ENCODE measurements around the gene DPPA5.
"Not testable (repeated sequence)": the region's sequence is repeated elsewhere in the genome, so short reads cannot be mapped to it uniquely, and the experiment has no call there.

DPPA5 gene

DNA sequence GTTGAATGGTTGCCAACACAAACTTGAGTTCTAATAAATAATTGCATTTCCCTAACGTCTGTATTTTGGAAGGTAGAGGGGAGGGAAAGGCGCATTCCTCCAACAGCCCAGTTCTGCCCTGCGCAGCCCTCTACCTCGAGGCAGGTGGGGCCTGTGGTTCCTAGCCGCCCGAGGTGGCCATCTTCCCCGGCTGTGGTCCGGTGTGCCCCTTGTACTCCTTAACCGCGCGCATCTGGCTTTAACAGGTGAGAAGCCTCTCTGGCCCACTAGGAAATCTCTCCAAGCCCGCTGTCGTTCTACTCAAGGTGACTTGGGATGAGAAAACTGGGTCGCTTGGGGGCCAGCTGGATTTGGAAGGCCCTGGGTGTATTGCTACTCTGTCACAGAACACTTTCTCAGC lies 10.0 kb upstream of the DPPA5 start:
- no peak for DNase-seq (ENCODE audit: low spot score)

DNA sequence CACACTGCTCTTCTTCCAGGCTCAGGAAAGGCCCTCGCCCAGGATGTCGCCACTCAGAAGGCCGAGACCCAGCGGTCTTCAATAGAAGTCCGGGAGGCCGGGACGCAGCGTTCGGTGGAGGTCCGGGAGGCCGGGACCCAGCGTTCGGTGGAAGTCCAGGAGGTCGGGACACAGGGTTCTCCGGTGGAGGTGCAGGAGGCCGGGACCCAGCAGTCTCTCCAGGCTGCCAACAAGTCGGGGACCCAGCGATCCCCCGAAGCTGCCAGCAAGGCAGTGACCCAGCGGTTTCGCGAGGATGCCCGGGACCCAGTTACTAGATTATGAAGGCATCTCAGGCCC lies 9.4 kb upstream of the DPPA5 start:
- no peak for DNase-seq (ENCODE audit: low spot score)

DNA sequence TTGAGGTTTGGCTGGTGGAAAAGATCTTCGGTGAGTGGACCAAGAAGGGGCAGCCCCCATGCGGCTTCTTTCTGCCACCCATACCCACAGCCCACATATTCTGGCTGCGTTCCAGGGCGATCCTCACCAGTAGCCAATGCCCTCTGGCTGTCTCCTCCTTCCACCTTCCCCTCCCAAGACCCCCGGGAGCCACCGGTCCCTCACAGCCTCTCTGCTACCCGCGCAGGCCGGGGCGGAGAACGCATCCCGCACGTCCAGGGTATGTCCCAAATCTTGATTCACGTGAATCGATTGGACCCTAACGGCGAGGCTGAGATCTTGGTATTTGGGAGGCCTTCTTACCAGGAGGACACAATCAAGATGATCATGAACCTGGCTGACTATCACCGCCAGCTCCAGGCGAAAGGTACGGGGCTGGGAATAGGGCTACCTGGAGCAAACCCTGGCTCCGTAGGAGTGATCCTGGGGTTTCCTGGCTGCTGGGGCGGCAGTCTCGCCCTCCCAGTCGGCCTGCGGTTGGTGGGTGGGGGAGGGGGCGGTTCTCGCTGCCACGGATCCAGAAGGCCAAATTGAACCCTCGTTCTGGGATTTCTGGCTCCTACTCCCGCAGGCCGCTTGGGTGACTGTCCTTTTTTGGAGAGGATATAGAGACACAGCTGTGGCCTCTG lies 8.9 kb upstream of the DPPA5 start:
- DNase-seq (ENCODE audit: low spot score) = no peak

DNA sequence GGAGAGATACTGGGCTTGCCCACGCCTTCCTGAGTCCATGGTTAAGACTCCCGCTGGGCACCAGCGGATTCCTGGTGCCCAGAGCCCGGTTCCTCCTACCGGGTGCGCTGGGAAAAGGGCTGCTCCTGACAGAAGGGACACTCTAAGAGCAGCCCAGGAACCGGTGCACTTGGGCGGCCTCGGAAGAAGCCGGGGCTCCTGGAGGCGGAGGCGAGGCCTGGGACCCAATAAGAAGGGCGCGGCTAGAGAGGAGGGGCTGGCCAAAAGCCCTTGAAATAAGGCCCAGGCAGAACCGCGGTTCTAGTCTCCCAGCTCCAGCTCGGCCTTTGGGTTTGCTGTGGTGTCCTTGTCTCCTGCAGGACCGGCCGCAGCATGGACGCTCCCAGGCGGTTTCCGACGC lies 8.3 kb upstream of the DPPA5 start, which contains the start of gene KHDC3L:
Gene KHDC3L (plus strand): TSS at position 301 of the 400 bp plus-strand sequence. CDS start 72 bp downstream, at position 373.
- DNase-seq (ENCODE audit: low spot score) = no peak

DNA sequence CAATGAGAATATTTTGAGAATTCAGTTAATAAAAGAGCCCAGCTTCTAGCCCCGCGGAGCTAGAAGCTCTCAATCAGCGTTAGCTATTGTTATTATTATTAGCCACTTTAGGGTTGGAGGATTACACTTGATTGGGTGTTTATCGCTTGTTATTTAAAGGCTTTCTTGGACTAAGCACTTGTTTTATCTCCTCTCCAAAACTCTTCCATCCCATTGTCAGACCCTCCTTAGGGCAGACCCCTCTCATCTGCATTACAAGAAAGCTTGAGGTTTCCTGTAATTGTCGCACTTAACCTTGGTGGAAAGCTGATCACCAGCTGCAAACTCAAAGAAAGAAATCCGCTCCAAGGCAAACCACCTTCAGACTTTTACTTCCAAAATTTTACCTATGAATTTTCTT lies 4.8 kb downstream of the DPPA5 start:
- no peak for DNase-seq (ENCODE audit: low spot score)

DNA sequence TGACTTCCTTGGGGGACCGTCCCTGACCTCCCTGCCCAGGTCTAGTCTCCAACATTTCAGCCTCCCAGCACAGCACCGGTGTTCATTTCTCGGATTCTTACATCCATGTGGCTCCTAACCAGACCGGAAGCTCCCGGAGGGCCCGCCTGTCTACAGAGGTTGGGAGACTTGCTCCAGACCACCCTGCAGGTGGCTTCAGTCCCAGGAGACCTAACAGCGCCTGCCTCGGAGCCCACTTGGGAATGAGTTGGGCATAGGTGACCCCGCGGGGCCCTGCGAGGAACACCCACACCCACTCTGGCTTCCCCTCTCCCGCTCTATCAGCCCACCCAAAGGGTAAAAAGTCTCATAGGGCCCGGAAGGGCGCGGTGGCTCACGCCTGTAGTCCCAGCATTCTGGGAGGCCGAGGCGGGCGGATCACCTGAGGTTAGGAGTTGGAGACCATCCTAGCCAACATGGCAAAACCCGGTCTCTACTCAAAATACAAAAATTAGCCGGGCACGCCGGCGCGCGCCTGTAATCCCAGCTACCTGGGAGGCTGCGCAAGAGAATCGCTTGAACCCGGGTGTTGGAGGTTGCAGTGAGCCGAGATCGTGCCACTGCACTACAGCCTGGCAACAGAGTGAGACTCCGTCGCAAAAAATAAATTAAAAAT lies 5.4 kb downstream of the DPPA5 start:
- no peak for DNase-seq (ENCODE audit: low spot score)

DNA sequence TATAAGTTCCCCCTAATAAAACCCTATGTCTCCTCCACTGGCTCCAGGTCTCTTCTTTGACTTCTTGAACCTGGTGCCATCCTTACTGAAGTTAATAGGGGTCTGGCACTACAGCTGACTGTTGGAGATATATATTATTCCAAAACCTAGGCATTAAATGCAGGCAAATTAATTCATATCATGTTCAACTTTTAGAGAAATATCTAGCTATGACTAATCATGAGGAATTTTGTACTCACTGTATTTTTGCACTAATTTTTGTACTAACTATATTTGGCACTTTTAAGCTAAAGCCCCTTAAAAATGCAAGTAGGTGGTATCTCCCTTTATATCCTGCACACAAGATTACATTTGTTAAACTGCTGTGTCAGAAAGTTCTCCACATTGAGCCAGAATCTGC lies 10.9 kb downstream of the DPPA5 start:
- no peak for DNase-seq (ENCODE audit: low spot score)

DNA sequence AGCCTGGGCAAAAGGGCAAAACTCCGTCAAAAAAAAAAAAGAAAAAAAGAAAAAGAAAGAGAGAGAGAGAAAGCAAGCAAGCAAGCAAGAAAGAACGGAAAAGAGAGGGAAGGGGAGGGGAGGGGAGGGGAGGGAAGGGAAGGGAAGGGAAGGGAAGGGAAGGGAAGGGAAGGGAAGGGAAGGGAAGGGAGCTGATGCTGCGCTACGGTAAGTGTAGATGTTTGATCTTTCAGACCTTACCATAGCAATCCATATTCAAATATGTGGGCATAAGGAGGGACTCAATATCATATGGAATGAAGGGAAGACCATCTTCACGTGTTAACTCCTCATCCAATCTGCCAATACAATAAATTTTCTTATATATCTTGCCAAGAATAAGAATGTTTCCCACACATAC lies 11.9 kb downstream of the DPPA5 start:
- DNase-seq (ENCODE audit: low spot score) = no peak

GRCh38 chr6:73341335-73341734 lies 12.7 kb downstream of the DPPA5 start:
- no peak for DNase-seq (ENCODE audit: low spot score)

DNA sequence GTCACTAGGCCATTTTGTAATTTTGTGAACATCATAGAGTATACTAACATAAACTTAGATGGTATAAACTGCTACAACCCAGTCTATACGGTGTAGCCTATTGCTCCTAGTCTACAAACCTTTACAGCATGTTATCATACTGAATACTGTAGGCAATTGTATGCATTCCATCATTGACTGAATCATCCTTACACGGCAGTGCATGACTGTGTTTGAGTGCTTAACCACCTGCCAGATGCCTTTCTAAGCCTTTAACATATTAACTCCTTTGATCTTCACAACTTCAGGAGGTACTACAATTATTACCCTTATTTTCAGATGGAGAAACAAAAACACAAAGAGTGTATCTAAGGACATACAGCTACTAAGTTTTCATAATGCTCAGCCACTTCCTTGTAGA lies 14.0 kb downstream of the DPPA5 start:
- DNase-seq (ENCODE audit: low spot score) = no peak

DNA sequence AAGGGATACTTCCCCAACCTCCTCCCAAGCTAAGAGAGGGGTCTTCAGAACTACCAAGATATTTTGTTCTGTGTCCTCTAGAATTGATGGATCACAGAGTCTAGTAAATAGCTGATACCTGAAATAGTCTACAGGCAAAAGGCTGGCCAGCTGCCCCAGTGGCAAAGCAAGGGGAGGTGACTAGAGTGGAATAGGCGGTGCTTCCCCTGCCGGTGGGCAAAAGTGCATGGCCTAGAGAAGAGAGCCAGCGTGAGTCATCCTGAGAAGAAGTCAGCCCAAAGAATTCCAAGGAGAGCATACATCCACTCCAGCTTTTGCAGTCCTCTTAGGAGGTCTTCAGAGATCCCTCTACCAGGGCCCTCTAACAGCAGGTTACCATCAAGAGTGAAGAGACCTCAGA lies 14.7 kb downstream of the DPPA5 start:
- no peak for DNase-seq (ENCODE audit: low spot score)

- DNase-seq (ENCODE audit: low spot score) = no peak
Observed at GRCh38 chr6:73329201-73329600, 24.9 kb downstream of the DPPA5 start.

DNA sequence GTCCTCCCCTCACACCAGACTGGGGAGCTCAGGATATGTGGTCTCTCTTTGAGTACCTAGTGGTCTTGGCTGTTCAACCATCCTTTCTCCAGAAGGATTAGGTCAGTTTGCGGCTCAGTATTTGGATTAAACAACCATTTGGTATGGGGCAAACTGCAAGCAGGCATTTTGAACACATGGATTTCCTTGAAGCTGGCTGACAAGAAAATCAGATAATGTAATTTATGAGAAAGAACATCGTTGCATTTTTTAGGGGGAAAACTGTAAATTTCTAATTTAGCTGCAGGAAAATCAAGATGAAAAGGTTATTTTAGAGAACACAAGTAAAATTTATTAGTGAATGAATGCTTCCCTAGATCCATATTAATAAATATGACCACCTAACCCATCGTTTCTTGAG lies 25.3 kb downstream of the DPPA5 start:
- no peak for DNase-seq (ENCODE audit: low spot score)

DNA sequence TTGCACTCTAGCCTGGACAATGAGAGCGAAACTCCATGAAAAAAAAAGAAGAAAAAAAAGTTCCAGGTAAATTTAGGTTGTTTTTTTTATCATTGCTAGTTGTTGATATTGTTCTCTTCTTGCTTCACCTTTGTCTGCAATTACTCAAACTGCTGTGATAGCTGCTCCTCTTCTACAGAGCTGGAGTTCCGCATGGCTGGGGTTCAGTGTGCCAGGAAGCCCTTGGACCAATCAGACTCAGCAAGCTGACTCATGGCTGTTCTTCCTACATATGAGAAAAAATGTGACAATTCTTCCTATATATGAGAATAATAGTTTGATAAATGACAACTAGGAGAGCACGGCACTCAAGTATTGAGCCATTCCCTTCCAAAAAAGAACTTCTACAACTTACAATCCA lies 28.4 kb downstream of the DPPA5 start:
- no peak for DNase-seq (ENCODE audit: low spot score)

DNA sequence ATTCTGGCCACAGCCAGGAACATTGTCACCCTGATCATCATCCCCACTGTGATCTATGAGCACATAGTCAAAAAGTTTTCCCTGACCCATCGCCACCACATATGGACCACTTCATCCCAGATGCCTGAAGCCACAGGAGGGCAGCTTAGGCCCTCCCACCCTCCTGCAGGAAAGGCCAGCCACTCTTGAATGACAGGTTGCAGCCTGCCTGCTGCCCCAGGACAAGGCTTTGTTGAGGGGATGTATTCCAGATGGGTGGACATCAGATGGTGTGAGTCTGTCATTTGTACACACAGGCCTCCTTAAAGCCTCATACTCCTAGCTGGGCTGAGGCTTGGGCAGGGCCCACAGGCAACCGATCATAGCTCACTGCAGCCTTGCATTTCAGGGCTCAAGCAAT lies 30.8 kb downstream of the DPPA5 start:
- DNase-seq (ENCODE audit: low spot score) = no peak

GRCh38 chr6:73314577-73315492 lies 39.2 kb downstream of the DPPA5 start:
- no peak for DNase-seq (ENCODE audit: low spot score)

GRCh38 chr6:73310503-73310845 lies 43.6 kb downstream of the DPPA5 start:
- not testable (repeated sequence) for DNase-seq (ENCODE audit: low spot score)

GRCh38 chr6:73309785-73310502 lies 44.1 kb downstream of the DPPA5 start:
- DNase-seq (ENCODE audit: low spot score) = no peak

- DNase-seq (ENCODE audit: low spot score) = no peak
Observed at GRCh38 chr6:73309535-73309784, 44.6 kb downstream of the DPPA5 start.

- DNase-seq (ENCODE audit: low spot score) = no peak
Observed at GRCh38 chr6:73308712-73309534, 45.2 kb downstream of the DPPA5 start.

DNA sequence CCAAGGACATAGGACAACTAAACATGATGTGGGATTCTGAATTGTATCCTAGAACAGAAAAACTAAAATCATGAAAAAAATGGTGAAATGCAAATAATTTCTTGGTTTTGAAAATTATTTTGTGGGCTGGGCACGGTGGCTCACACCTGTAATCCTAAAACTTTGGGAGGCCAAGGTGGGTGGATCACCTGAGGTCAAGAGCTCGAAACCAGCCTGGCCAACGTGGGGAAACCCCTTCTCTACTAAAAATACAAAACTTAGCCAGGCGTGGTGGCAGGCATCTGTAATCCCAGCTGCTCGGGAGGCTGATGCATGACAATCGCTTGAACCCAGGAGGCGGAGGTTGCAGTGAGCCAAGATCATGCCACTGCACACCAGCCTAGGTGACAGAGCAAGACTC lies 50.3 kb downstream of the DPPA5 start:
- DNase-seq (ENCODE audit: low spot score) = not testable (repeated sequence)
